HG02623 (cell line): ENCODE results near the gene KLF12.

Experiments
- ATAC-seq: cut with Tn5 transposase; IDR thresholded peaks from one replicate; pipeline ENCODE4 v1.9.1; 2021; ENCODE audit warnings: moderate library complexity; ENCODE audit not compliant: unreplicated experiment

The KLF12 gene

DNA sequence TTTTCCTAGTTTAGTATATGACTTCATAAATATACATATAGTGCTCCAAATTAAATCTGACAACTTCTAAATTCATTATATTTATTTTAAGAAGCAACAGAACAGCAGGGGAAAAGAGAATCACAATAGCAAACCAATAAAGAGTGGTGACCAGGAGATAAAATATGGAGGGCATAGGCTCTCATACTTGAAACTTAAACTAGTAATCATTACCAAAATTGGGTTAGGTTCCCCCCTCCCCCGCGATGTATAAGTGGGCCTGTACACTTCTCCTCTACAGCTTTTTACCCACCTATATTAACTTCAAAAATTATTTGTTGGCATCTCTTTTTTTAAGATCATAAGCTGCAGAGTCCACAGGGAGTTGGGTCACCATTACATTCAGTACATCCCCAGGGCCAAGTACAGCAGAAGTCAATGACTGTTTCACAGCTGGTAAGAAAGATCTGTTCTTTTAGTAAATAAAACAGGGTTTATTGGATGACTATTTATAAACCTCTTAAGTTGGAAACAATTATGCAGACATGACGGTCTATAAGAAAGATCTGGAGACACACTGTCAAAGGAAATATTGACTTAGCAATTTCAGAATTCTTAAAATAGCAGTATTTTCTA is 29.4 kb downstream of the KLF12 start:
- no peak for ATAC-seq

DNA sequence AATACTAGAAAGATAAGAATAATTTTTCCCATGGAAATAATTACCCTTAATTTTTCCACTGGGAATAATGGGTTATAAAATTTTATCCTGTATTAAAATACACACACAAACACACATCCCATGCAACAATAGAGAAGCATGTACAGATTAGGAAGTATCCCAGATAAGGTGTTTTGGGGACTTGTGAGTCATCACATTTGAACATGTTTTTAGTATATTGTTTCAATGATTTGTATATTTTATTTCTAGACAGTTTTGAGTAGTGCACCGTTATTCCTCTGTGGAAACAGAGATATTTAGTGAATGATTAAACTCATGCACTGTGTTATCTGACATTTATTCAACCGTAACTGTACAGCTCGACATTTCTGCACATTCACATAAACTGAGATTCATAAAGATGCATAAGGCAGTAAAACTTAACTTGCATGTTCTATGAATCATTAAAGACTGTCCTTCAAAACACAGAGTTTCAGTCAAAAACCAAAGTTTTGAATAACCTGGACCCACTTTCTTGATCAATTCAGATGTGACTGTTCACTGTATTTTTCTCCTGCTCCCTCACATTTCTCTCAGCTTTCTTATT is 30.1 kb downstream of the KLF12 start:
- no peak for ATAC-seq

DNA sequence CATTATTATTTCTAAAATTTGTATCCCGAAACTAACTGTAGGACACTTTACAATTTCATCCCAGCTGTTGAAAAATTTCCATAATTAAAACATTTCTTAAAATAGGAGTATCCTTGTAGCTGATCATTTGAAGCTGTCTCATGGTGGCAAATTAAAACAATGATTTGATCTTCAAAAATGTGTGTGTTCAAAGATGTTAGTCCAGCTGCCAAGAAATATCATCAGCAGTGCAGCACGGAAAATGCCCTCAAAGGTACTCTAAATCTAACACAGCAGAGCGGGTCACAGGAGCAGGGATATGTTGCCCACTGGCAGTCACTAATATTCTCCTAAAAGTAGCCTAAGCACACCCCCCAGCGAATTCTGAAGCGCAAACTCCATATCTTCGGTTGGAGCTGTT is 31.0 kb downstream of the KLF12 start:
- ATAC-seq: no peak

DNA sequence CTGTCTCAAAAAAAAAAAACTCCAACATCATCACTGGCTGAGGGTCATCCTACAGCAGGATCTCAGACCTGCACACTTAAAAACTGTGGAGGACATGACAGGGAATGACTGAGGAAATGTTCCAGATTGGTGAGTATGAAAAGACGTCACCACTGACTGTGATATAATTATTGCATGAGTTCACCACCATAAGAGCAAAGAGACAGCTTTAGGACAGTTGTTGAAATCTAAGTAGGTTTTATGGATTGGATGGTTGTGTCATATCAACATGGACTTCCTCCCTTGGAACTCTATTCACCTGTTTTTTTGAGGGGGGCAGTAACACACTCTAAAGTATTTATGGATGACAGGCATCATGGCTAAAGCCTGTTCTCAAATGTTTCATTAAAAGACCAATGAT is 31.5 kb downstream of the KLF12 start:
- no peak for ATAC-seq

DNA sequence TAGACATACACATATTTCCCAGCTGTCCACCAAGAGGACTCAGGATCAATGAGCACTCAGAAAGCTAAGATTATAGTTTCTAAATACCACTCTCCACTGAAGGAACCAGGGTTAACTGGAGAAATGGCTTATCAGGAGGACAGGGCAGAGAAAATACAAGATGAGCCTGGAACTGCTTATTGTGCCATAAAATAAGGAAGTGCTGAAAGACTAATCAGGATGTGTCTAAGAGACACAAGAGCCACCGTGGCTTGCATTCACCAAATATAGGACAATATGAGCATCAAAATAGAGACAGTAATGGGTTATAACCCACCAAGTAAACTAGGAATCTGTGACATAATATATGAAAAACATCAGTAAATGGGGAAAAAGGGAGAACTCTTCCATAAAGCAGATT is 32.8 kb downstream of the KLF12 start:
- ATAC-seq: no peak

DNA sequence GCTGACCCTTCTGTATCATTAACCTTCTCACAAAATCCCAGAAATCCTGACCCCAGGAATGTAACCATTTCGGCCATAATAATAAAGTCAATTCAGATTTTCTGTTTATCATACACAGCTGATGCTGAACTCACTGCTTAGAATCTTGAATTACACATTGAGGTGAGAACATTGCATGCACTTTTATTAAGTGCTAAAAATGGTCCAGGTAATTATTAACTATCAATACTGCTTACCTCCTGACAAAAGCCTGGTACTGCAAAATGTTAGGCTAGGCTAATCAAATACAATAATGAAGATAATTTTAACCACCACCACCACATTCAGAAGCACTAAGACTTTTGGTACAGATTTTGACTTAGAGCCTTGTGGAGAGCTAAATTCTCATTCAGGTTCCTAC is 36.1 kb downstream of the KLF12 start:
- ATAC-seq: no peak

DNA sequence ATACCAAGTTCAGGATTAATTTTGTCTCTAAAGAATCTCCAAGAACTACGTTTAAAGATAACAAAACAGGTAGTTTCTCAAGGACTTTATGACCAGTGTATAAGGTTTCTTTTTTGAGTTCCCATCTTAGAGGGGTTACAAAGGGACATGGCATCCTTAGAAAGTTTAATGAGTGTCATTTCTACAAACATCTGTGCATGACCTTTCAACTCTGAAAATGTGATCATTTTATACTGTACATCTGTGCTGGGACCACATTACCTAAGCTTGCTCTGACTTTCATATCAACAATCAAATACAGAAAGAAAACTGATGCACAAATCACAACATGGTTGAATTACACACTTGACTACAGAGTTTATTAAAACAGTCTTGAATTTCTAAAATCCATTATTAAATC is 37.1 kb downstream of the KLF12 start:
- ATAC-seq: no peak

DNA sequence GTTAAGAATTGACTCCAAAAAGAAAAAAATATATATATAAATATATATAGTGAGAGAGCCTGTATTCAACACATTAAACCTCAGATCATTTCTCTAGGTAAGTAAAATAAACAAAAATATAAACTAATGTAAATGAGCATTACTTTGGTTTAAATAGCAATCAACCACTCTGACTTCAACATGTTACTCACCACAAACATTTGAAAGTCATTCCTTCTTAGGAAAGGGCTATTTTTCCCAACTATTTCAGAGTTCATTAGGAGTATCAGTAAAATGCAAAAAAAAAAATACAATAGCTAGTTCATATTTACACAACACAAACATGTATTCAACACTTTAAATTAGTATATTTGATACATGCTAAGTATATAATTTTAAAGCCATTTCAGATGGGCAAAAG is 40.5 kb downstream of the KLF12 start:
- ATAC-seq: no peak

DNA sequence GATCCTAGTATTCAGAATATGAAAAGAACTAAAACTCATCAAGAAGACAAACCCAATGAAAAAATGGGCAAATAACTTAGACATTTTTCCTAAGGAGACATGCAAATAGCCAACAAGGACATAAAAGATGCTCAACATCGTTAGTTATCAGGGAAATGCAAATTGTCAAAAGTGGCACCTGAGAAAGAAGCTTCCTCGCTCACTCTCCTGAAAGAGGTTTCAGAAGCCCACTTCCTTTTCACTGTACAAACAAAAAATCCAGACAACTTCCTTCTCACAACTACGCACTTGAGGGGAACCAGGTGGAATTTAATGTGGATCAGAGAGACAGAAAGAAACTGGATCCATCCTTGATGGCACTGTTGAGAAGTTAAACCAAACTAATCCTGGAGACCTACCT is 41.5 kb downstream of the KLF12 start:
- no peak for ATAC-seq

DNA sequence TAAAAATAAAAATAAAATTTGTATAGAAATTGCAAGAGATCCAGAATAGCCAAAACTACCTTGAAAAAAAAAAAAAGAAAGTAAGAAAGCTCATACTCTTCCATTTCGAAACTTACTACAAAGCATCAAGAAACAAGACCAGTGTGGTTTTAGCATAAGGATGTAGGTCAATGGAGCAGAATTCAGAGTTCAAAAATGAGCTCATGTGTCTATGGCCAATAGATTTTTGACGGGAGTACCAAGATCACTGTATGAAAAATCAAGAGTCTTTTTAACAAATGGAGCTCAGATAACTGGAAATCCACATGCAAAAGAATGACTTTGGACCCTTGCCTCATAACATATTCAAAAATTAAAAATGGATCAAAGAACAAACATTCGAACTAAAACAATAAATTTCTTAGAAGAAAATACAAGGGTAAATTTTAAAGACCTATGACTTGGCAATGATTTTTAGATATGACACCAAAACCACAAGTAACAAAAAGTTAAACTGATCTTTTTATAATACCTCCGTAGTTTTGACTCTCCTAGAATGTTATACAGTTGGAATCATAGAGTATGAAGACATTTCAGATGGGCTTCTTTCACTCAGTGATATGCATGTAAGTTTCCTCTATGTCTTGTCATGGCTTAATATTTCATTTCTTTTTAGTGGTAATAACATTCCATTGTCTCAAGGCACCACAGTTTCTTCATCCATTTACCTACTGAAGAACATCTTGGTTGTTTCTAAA is 43.2 kb downstream of the KLF12 start:
- ATAC-seq: no peak

DNA sequence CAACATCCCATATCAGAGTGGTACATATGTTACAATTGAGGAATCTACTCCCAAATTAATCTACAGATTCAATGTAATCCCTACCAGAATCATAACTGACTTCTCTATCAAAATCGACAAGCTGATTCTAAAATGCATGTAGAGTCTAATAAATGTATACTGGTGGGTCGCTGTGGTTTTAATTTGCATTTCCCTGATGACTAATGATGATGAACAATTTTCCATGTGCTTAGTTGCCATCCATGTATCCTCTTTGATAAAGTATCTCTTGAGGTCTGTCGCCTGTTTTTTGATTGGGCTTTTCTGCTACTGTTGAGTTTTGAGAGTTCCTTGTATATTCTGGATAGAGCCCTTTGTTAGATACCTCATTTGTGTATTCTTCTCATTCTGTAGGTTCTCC is 43.8 kb downstream of the KLF12 start:
- no peak for ATAC-seq

DNA sequence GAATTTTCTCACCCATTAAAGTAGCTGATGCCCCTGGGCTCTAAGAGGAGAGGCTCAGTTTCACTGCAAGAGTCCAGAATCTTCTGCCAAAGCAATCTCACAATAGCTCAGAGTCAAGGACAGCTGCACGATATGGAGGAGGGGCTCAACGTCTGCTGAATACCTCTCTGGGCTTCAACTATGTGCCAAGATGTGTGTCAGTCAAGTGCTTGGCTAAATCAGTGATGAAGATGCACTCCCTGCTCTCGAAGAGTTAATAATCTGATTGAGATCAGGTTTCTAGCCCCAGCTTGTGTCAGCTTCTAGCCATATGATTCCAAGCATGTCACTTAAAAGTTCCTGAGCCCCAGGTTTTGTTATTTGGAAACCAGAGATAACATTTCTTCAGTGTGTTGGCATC is 46.8 kb downstream of the KLF12 start:
- ATAC-seq: no peak
